Measurements from ENCODE around the gene POLR2L.

POLR2L gene

DNA sequence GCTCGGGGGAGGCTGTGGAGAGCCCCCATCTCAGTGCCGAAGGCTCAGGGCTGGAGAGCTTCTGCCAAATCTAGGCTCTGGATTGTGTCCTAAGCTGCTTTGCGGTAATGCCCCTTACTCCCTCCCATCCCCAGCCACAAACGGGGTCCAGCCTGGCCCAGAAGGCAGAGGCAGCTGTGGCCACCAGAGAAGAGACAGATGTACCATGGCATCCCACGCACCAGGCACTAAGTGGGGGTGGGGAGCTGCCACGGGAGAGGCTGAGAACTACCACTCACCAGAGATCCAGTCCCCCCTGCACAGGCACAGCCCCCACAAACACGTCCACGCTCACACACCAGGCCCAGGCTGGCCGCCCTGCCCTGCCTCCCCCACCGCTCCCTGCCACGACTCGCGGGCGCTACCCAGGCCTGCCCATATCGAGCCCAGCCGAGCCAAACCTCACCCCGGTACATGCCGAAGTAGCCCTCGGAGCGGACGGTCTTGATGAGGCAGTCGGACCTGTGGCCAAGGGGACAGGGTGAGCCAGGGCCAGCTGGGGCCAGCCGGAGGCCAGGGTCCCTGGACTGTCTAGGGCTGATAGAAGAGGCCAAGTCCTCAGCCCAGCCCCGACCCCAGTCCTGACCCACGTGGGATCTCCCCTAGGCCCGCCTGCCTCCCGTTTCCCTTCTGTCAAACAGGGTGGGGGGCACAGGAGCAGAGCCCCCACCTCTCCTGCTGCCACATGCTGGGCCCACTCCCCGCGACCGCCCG lies 48.1 kb downstream of the POLR2L start:
- peaks cover 15% of the 10 kb centered on the region; the same call in 1 of the 2 replicates for H3F3A ChIP-seq (ENCODE audit: control insufficient read depth, insufficient read depth)
- H3K4me2 ChIP-seq (ENCODE audit: low read length) = no peak overlapping the region; the same call in 1 of the 2 replicates
- peaks cover 25% of the 10 kb centered on the region for H3K79me2 ChIP-seq (ENCODE audit: control insufficient read depth, low read length)
- peaks cover 17% of the 10 kb centered on the region; the same call in 1 of the 2 replicates for H3K36me3 ChIP-seq (ENCODE audit: control insufficient read depth, low read length)
- H3K4me3 ChIP-seq (ENCODE audit: low read length) = no peak overlapping the region
- no peaks in the 10 kb centered on the region for H3K9me3 ChIP-seq (ENCODE audit: control insufficient read depth, insufficient read depth, low read length)
- no peaks in the 10 kb centered on the region for H3K27me3 ChIP-seq (ENCODE audit: control insufficient read depth, low read length)
- peaks cover 4% of the 10 kb centered on the region; the same call in 1 of the 2 replicates for H4K20me1 ChIP-seq (ENCODE audit: control insufficient read depth, insufficient read depth, low read depth, low read length)
- no peak overlapping the region for H3K27ac ChIP-seq (ENCODE audit: low read depth, low read length)
- TF ChIP-seq, protein P1, sequence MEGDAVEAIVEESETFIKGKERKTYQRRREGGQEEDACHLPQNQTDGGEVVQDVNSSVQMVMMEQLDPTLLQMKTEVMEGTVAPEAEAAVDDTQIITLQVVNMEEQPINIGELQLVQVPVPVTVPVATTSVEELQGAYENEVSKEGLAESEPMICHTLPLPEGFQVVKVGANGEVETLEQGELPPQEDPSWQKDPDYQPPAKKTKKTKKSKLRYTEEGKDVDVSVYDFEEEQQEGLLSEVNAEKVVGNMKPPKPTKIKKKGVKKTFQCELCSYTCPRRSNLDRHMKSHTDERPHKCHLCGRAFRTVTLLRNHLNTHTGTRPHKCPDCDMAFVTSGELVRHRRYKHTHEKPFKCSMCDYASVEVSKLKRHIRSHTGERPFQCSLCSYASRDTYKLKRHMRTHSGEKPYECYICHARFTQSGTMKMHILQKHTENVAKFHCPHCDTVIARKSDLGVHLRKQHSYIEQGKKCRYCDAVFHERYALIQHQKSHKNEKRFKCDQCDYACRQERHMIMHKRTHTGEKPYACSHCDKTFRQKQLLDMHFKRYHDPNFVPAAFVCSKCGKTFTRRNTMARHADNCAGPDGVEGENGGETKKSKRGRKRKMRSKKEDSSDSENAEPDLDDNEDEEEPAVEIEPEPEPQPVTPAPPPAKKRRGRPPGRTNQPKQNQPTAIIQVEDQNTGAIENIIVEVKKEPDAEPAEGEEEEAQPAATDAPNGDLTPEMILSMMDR (IDR thresholded peaks at IDR 0.05; ENCODE audit: low read depth, low read length, poor library complexity, severe bottlenecking) = no peak
- TF ChIP-seq EZH2phosphoT487 (IDR thresholded peaks at IDR 0.05; ENCODE audit: borderline replicate concordance, low read length) = no peak
- no peaks in the 10 kb centered on the region for H3K9me2 ChIP-seq (replicated peaks; ENCODE audit: control insufficient read depth, low read length)
- H3K4me1 ChIP-seq (ENCODE audit: control insufficient read depth, low read length) = peaks cover 37% of the 10 kb centered on the region

DNA sequence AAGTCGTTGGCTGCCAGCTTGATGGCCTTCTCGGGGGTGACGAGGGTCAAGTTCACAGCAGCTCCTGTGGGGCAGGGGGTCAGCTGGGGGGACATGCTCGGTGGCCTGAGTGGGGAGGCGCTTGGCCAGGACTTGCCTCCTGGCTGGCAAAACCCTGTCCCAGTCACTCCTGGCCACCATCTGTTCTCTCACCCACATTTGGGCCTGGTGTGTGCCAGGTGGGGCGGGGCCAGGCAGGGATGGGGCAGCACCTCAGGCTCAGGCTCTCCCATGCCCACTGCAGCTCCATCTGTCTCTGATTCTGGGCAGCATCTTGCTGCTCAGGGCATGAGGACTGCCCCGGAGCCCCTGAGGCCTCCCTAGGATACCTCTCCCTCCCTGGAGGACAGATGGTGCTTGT lies 48.8 kb downstream of the POLR2L start:
- Histone ChIP-seq H3K79me2 (ENCODE audit: control insufficient read depth, low read length) (peaks cover 31% of the 10 kb centered on the region), H3K36me3 (ENCODE audit: control insufficient read depth, low read length) (peaks cover 13% of the 10 kb centered on the region; the same call in 1 of the 2 replicates), H3K27me3 (ENCODE audit: control insufficient read depth, low read length) (no peaks in the 10 kb centered on the region), H3K9me2 (replicated peaks; ENCODE audit: control insufficient read depth, low read length) (no peaks in the 10 kb centered on the region), H3K27ac (ENCODE audit: low read depth, low read length) (no peak overlapping the region), H3K9me3 (ENCODE audit: control insufficient read depth, insufficient read depth, low read length) (no peaks in the 10 kb centered on the region), H3K4me3 (ENCODE audit: low read length) (no peak overlapping the region), H4K20me1 (ENCODE audit: control insufficient read depth, insufficient read depth, low read depth, low read length) (peaks cover 4% of the 10 kb centered on the region; the same call in 1 of the 2 replicates), H3K4me2 (ENCODE audit: low read length) (no peak overlapping the region), H3K4me1 (ENCODE audit: control insufficient read depth, low read length) (peaks cover 39% of the 10 kb centered on the region), H3F3A (ENCODE audit: control insufficient read depth, insufficient read depth) (peaks cover 12% of the 10 kb centered on the region; the same call in 1 of the 2 replicates)
- TF ChIP-seq, protein P1 (IDR thresholded peaks at IDR 0.05; ENCODE audit: low read depth, low read length, poor library complexity, severe bottlenecking) = no peak
- no peak for TF ChIP-seq EZH2phosphoT487 (IDR thresholded peaks at IDR 0.05; ENCODE audit: borderline replicate concordance, low read length)

DNA sequence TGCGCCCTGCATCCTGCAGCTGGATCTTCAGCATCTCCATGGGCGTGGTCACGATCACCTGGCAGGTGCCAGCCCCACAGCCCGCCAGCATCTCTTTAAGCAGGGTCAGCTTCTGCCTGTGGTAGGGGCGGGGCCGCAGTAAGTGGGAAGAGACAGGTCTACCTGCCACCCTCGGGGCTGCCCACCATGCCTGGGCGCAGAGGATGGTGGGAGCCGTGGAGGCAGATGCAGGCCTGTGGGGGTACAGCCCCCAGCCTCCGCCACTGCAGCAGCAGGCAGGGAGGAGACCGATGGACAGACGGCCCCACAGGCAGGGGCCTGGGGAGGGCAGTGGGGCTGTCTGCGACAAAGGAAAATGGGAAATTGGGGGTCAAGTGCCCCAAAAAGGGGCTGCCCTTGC lies 49.5 kb downstream of the POLR2L start:
- Histone ChIP-seq H3K27ac (ENCODE audit: low read depth, low read length) (no peak overlapping the region), H3K27me3 (ENCODE audit: control insufficient read depth, low read length) (no peaks in the 10 kb centered on the region), H3F3A (ENCODE audit: control insufficient read depth, insufficient read depth) (peaks cover 12% of the 10 kb centered on the region; the same call in 1 of the 2 replicates), H3K9me3 (ENCODE audit: control insufficient read depth, insufficient read depth, low read length) (no peaks in the 10 kb centered on the region), H3K36me3 (ENCODE audit: control insufficient read depth, low read length) (peaks cover 13% of the 10 kb centered on the region; the same call in 1 of the 2 replicates), H3K79me2 (ENCODE audit: control insufficient read depth, low read length) (peaks cover 31% of the 10 kb centered on the region), H3K9me2 (replicated peaks; ENCODE audit: control insufficient read depth, low read length) (no peaks in the 10 kb centered on the region), H3K4me2 (ENCODE audit: low read length) (no peak overlapping the region), H4K20me1 (ENCODE audit: control insufficient read depth, insufficient read depth, low read depth, low read length) (peaks cover 4% of the 10 kb centered on the region; the same call in 1 of the 2 replicates), H3K4me1 (ENCODE audit: control insufficient read depth, low read length) (peaks cover 42% of the 10 kb centered on the region), H3K4me3 (ENCODE audit: low read length) (no peak overlapping the region)
- no peak for TF ChIP-seq EZH2phosphoT487 (IDR thresholded peaks at IDR 0.05; ENCODE audit: borderline replicate concordance, low read length)
- TF ChIP-seq, protein P1 (IDR thresholded peaks at IDR 0.05; ENCODE audit: low read depth, low read length, poor library complexity, severe bottlenecking) = no peak

Data from DOHH2 (cell line).